Mesendoderm (in vitro differentiated cells): ENCODE results near the gene TMEM200A.
A peak's percentile ranks its signal among the peaks of the same experiment; 100 is the strongest.

Experiments used
- DNase-seq: peaks from one replicate; pipeline ENCODE4 v3.0.0; 2013
- H2AK5ac ChIP-seq: 2 replicates; pipeline ENCODE4 v1.6.1; 2013; ENCODE audit warnings: low read length, inconsistent platforms
- H2BK120ac ChIP-seq: 2 replicates; pipeline ENCODE4 v1.6.1; 2013; ENCODE audit warnings: low read depth, mild to moderate bottlenecking, low read length, moderate library complexity, mixed read lengths
- H2BK15ac ChIP-seq: replicated peaks from 2 replicates; pipeline ENCODE4 v1.6.1; 2013; ENCODE audit warnings: low read depth, mild to moderate bottlenecking, moderate library complexity
- H2BK5ac ChIP-seq: 2 replicates; pipeline ENCODE4 v1.6.1; 2013; ENCODE audit warnings: low read length, inconsistent platforms
- H3K18ac ChIP-seq: 2 replicates; pipeline ENCODE4 v1.6.1; 2013; ENCODE audit warnings: mild to moderate bottlenecking, low read length, mixed read lengths
- H3K23ac ChIP-seq: one replicate; pipeline ENCODE4 v1.6.1; 2013; ENCODE audit warnings: low read length
- H3K27ac ChIP-seq: 2 replicates; pipeline ENCODE4 v1.5.1; 2013; ENCODE audit warnings: low read depth, mild to moderate bottlenecking, inconsistent platforms, low read length, moderate library complexity
- H3K27me3 ChIP-seq: 2 replicates; pipeline ENCODE4 v1.6.1; 2013; ENCODE audit warnings: low read length, control low read depth, mild to moderate bottlenecking, inconsistent platforms; ENCODE audit not compliant: insufficient read depth, poor library complexity
- H3K36me3 ChIP-seq: 2 replicates; pipeline ENCODE4 v1.6.1; 2013; ENCODE audit warnings: low read length, inconsistent platforms; ENCODE audit not compliant: control insufficient read depth, insufficient read depth
- H3K4ac ChIP-seq: one replicate; pipeline ENCODE4 v1.6.1; 2013; ENCODE audit warnings: low read depth, mild to moderate bottlenecking, low read length, moderate library complexity
- H3K4me1 ChIP-seq: 2 replicates; pipeline ENCODE4 v1.6.1; 2013; ENCODE audit warnings: low read depth, low read length, inconsistent platforms; ENCODE audit not compliant: control insufficient read depth
- H3K4me2 ChIP-seq: 2 replicates; pipeline ENCODE4 v1.6.1; 2013; ENCODE audit warnings: low read length
- H3K4me3 ChIP-seq: 2 replicates; pipeline ENCODE4 v1.5.1; 2013; ENCODE audit warnings: mild to moderate bottlenecking, low read length
- H3K56ac ChIP-seq: one replicate; pipeline ENCODE4 v1.6.1; 2013; ENCODE audit warnings: low read length
- H3K79me1 ChIP-seq: 2 replicates; pipeline ENCODE4 v1.6.1; 2013; ENCODE audit warnings: low read length, inconsistent platforms
- H3K79me2 ChIP-seq: 2 replicates; pipeline ENCODE4 v1.6.1; 2013; ENCODE audit warnings: mild to moderate bottlenecking, low read length; ENCODE audit not compliant: control insufficient read depth, insufficient read depth
- H3K9ac ChIP-seq: 2 replicates; pipeline ENCODE4 v1.6.1; 2013; ENCODE audit warnings: low read length, inconsistent platforms
- H4K5ac ChIP-seq: one replicate; pipeline ENCODE4 v1.6.1; 2013; ENCODE audit warnings: low read length
- H4K8ac ChIP-seq: one replicate; pipeline ENCODE4 v1.6.1; 2013; ENCODE audit warnings: low read depth, mild to moderate bottlenecking, control low read depth, low read length, moderate library complexity
- WGBS: extraction: QIAGEN DNeasy Blood & Tissue Kit; methylation state at CpG from one replicate; pipeline ENCODE4 v1.1.7; 2013; ENCODE audit warnings: low lambda C conversion rate, missing lambda C conversion rate; ENCODE audit not compliant: insufficient coverage; ENCODE audit errors: extremely low coverage; 5-methylcytosine and 5-hydroxymethylcytosine counted together

Gene TMEM200A

GRCh38 chr6:130425537-130425936, 59.7 kb downstream of the TMEM200A start:
- H3K27ac ChIP-seq = no peak overlapping the region
- no peak overlapping the region for H3K4me3 ChIP-seq
- WGBS = no CpG with 5 or more reads among the region's 1 CpG

GRCh38 chr6:130426066-130426721, 60.4 kb downstream of the TMEM200A start:
- Histone ChIP-seq H4K5ac (no peak overlapping the region), H3K36me3 (no peaks in the 10 kb centered on the region), H3K4me2 (no peak overlapping the region), H3K4ac (no peak overlapping the region), H3K27me3 (no peaks in the 10 kb centered on the region), H3K4me1 (peaks cover 2% of the 10 kb centered on the region), H3K23ac (no peak overlapping the region), H3K56ac (no peak overlapping the region), H3K9ac (no peak overlapping the region), H3K27ac (no peak overlapping the region), H2BK5ac (no peak overlapping the region), H3K4me3 (no peak overlapping the region), H3K18ac (no peak overlapping the region), H3K79me1 (no peaks in the 10 kb centered on the region), H2AK5ac (no peak overlapping the region), H2BK120ac (no peak overlapping the region), H3K79me2 (no peaks in the 10 kb centered on the region), H4K8ac (no peak overlapping the region), H2BK15ac (no peak overlapping the region)
- DNase-seq = no peak
- WGBS = no CpG with 5 or more reads among the region's 7 CpGs

More at GRCh38 chr6:130425537-130425936, 59.7 kb downstream of the TMEM200A start:
- Histone ChIP-seq H4K5ac (no peak overlapping the region), H3K18ac (no peak overlapping the region), H3K27me3 (no peaks in the 10 kb centered on the region), H3K4me2 (no peak overlapping the region), H2AK5ac (no peak overlapping the region), H2BK15ac (no peak overlapping the region), H3K79me1 (no peaks in the 10 kb centered on the region), H3K56ac (no peak overlapping the region), H3K9ac (no peak overlapping the region), H3K36me3 (no peaks in the 10 kb centered on the region), H2BK120ac (no peak overlapping the region), H2BK5ac (no peak overlapping the region), H3K79me2 (no peaks in the 10 kb centered on the region), H4K8ac (no peak overlapping the region), H3K4me1 (peaks cover 2% of the 10 kb centered on the region), H3K23ac (no peak overlapping the region), H3K4ac (no peak overlapping the region)
- no peak for DNase-seq

GRCh38 chr6:130431346-130431852, 65.6 kb downstream of the TMEM200A start:
- no peak overlapping the region for H3K56ac ChIP-seq
- no peak overlapping the region for H3K18ac ChIP-seq
- no peak overlapping the region for H2BK120ac ChIP-seq
- H2AK5ac ChIP-seq = no peak overlapping the region
- peak; percentile 10 for DNase-seq
- no peak overlapping the region for H3K23ac ChIP-seq
- no peak overlapping the region for H3K4me2 ChIP-seq
- no peaks in the 10 kb centered on the region for H3K79me2 ChIP-seq
- H2BK15ac ChIP-seq = no peak overlapping the region
- no peak overlapping the region for H3K4ac ChIP-seq
- H3K4me3 ChIP-seq = no peak overlapping the region
- no peaks in the 10 kb centered on the region for H3K79me1 ChIP-seq
- H4K8ac ChIP-seq = no peak overlapping the region
- no peak overlapping the region for H3K27ac ChIP-seq
- WGBS = no CpG with 5 or more reads among the region's 4 CpGs
- H3K4me1 ChIP-seq = peaks cover 3% of the 10 kb centered on the region
- no peak overlapping the region for H3K9ac ChIP-seq
- no peaks in the 10 kb centered on the region for H3K36me3 ChIP-seq
- no peak overlapping the region for H4K5ac ChIP-seq
- no peaks in the 10 kb centered on the region for H3K27me3 ChIP-seq
- H2BK5ac ChIP-seq = no peak overlapping the region

- peaks cover 3% of the 10 kb centered on the region for H3K4me1 ChIP-seq
- H3K56ac ChIP-seq = no peak overlapping the region
- H3K4ac ChIP-seq = no peak overlapping the region
- H2BK15ac ChIP-seq = no peak overlapping the region
- no peak overlapping the region for H3K27ac ChIP-seq
- H2BK120ac ChIP-seq = no peak overlapping the region
- H3K79me1 ChIP-seq = no peaks in the 10 kb centered on the region
- no peak overlapping the region for H3K4me2 ChIP-seq
- H4K8ac ChIP-seq = no peak overlapping the region
- no peak overlapping the region for H2AK5ac ChIP-seq
- H3K27me3 ChIP-seq = no peaks in the 10 kb centered on the region
- WGBS = no CpG with 5 or more reads among the region's 4 CpGs
- H4K5ac ChIP-seq = no peak overlapping the region
- H2BK5ac ChIP-seq = no peak overlapping the region
- no peaks in the 10 kb centered on the region for H3K79me2 ChIP-seq
- no peak overlapping the region for H3K9ac ChIP-seq
- no peaks in the 10 kb centered on the region for H3K36me3 ChIP-seq
- no peak overlapping the region for H3K18ac ChIP-seq
- no peak for DNase-seq
- no peak overlapping the region for H3K23ac ChIP-seq
- no peak overlapping the region for H3K4me3 ChIP-seq
Observed at GRCh38 chr6:130432838-130433237, 67.0 kb downstream of the TMEM200A start.

GRCh38 chr6:130434174-130434873, 68.5 kb downstream of the TMEM200A start:
- H4K8ac ChIP-seq = no peak overlapping the region
- H3K9ac ChIP-seq = no peak overlapping the region
- DNase-seq = no peak
- peaks cover 3% of the 10 kb centered on the region for H3K4me1 ChIP-seq
- no peak overlapping the region for H3K4me2 ChIP-seq
- H2AK5ac ChIP-seq = no peak overlapping the region
- H3K79me1 ChIP-seq = no peaks in the 10 kb centered on the region
- H4K5ac ChIP-seq = no peak overlapping the region
- H3K4ac ChIP-seq = no peak overlapping the region
- no peak overlapping the region for H3K23ac ChIP-seq
- no peak overlapping the region for H3K18ac ChIP-seq
- H2BK5ac ChIP-seq = no peak overlapping the region
- no peaks in the 10 kb centered on the region for H3K36me3 ChIP-seq
- H3K27ac ChIP-seq = no peak overlapping the region
- no CpG with 5 or more reads among the region's 3 CpGs for WGBS
- H3K79me2 ChIP-seq = no peaks in the 10 kb centered on the region
- no peak overlapping the region for H3K56ac ChIP-seq
- no peak overlapping the region for H2BK120ac ChIP-seq
- no peak overlapping the region for H2BK15ac ChIP-seq
- no peak overlapping the region for H3K4me3 ChIP-seq
- H3K27me3 ChIP-seq = no peaks in the 10 kb centered on the region
